Suprapubic skin (tissue), 4 donors: Measurements from ENCODE around the gene FAM228A. TPM values are rescaled to one million over a fixed set of nuclear protein-coding genes. Genes with fewer than 3 reads are reported as not detected.
A peak's percentile ranks its signal among the peaks of the same experiment; 100 is the strongest.

Source experiments
- DNase-seq, 2 donors: peaks; one replicate each; pipeline ENCODE4 v3.0.0-alpha.2; 2019; ENCODE audit warnings: low spot score in 2 of 2
- H3K27ac ChIP-seq: fragments of 200-600 bp; sonication (generic); one replicate; pipeline ENCODE4 v1.5.1; 2019
- H3K27me3 ChIP-seq: fragments of 200-600 bp; sonication (generic); one replicate; pipeline ENCODE4 v1.5.1; 2019
- H3K36me3 ChIP-seq: fragments of 200-600 bp; sonication (generic); one replicate; pipeline ENCODE4 v1.5.1; 2019
- H3K4me1 ChIP-seq: fragments of 200-600 bp; sonication (generic); one replicate; pipeline ENCODE4 v1.5.1; 2019
- H3K4me3 ChIP-seq: fragments of 200-600 bp; sonication (generic); one replicate; pipeline ENCODE4 v1.5.1; 2019; ENCODE audit warnings: mild to moderate bottlenecking
- H3K9me3 ChIP-seq: fragments of 200-600 bp; sonication (generic); one replicate; pipeline ENCODE4 v1.5.1; 2019
- EP300 ChIP-seq: sonication (generic); formaldehyde crosslinking; IDR thresholded peaks from one replicate; pipeline ENCODE4 v1.6.1; 2017; ENCODE audit warnings: antibody characterized with exemption
- POLR2A ChIP-seq, 2 donors: fragments of 450-650 bp; IDR thresholded peaks; one replicate each; pipeline ENCODE4 v1.6.1; 2017; ENCODE audit warnings: antibody characterized with exemption in 2 of 2, mild to moderate bottlenecking in 2 of 2, moderate library complexity in 2 of 2
- POLR2AphosphoS5 ChIP-seq, 3 donors: sonication (generic); formaldehyde crosslinking; IDR thresholded peaks; one replicate each; pipeline ENCODE4 v1.6.1; 2017; ENCODE audit warnings: antibody characterized with exemption in 3 of 3
- whole genome bisulfite sequencing: methylation state at CpG from one replicate; pipeline ENCODE4 v1.1.5; 2018; 5-methylcytosine and 5-hydroxymethylcytosine counted together
- total RNA-seq, 4 donors: library from RNA; depleted of rRNA; stranded (reverse); fragments of >200 nt; gene quantifications; one replicate each; pipeline ENCODE4 v1.1.0, GENCODE V29; 2016
- TF ChIP-seq, protein P1 (sequence below), 2 donors: fragments of 200-600 bp in 1 of 2; fragments of 450-650 bp in 1 of 2; sonication (generic) in 1 of 2; IDR thresholded peaks; one replicate each; pipeline ENCODE4 v1.5.1; 2016 to 2019; ENCODE audit warnings: antibody characterized with exemption in 2 of 2, mild to moderate bottlenecking in 1 of 2, moderate library complexity in 1 of 2

FAM228A gene
- total RNA-seq, 4 donors from 2014 or later, result 0.72 to 0.89 TPM; not detected in 2

DNA sequence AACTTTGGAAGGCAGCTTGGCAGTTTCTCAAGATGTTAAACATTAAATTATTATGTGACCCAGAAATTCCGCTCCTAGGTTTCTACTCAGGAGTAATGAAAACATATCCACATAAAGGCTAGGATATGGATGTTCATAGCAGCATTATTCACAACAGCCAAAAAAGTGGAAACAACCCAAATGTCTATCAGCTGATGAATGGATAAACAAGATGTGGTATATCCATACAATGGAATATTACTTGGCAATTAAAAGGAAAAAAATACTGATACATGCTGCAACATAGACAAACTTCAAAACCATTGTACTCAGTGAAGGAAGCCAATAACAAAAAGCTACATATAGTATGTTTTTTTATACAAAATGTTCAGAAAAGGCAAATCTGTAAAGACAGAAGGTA is 12.4 kb upstream of the FAM228A start:
- Histone ChIP-seq H3K4me3 (no peak overlapping the region), H3K27ac (no peak overlapping the region), H3K27me3 (no peaks in the 10 kb centered on the region), H3K4me1 (no peaks in the 10 kb centered on the region), H3K36me3 (peaks cover 2% of the 10 kb centered on the region), H3K9me3 (no peaks in the 10 kb centered on the region)
- TF ChIP-seq EP300 (no peak), POLR2A (IDR thresholded peaks at IDR 0.05) (no peak), POLR2AphosphoS5 (IDR thresholded peaks at IDR 0.05) (no peak)
- TF ChIP-seq, protein P1, sequence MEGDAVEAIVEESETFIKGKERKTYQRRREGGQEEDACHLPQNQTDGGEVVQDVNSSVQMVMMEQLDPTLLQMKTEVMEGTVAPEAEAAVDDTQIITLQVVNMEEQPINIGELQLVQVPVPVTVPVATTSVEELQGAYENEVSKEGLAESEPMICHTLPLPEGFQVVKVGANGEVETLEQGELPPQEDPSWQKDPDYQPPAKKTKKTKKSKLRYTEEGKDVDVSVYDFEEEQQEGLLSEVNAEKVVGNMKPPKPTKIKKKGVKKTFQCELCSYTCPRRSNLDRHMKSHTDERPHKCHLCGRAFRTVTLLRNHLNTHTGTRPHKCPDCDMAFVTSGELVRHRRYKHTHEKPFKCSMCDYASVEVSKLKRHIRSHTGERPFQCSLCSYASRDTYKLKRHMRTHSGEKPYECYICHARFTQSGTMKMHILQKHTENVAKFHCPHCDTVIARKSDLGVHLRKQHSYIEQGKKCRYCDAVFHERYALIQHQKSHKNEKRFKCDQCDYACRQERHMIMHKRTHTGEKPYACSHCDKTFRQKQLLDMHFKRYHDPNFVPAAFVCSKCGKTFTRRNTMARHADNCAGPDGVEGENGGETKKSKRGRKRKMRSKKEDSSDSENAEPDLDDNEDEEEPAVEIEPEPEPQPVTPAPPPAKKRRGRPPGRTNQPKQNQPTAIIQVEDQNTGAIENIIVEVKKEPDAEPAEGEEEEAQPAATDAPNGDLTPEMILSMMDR (IDR thresholded peaks at IDR 0.05), result no peak
- no peak for DNase-seq
- 96% methylated on average over 1 of the region's 1 CpG for WGBS

DNA sequence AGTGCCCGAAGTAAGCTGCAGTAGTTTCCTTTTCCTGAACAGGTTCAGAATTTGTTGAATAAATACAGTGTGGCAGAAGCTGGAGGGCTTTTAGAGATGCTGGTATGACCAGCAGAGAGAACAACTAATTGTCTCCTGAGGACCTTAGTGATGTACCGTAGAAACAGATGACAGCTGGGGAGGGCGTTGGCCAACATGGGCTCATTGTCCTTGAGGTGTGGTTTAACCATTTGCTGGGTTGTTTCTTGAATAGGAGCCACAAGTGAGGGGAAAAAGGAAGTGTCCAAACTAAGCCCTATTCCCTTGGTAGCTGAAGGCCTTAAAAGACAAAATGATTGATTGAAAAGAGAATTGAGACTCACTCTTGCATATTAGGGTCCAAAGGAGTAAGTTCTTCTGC is 11.7 kb upstream of the FAM228A start:
- H3K4me1 ChIP-seq, result no peaks in the 10 kb centered on the region
- no peaks in the 10 kb centered on the region for H3K9me3 ChIP-seq
- H3K36me3 ChIP-seq, result peaks cover 2% of the 10 kb centered on the region
- H3K27ac ChIP-seq, result no peak overlapping the region
- no peaks in the 10 kb centered on the region for H3K27me3 ChIP-seq
- TF ChIP-seq, protein P1 (IDR thresholded peaks at IDR 0.05), result no peak
- no peak for TF ChIP-seq POLR2A (IDR thresholded peaks at IDR 0.05)
- TF ChIP-seq POLR2AphosphoS5 (IDR thresholded peaks at IDR 0.05), result no peak
- TF ChIP-seq EP300, result no peak
- 71% methylated on average over 3 of the region's 3 CpGs for WGBS
- no peak for DNase-seq
- no peak overlapping the region for H3K4me3 ChIP-seq

DNA sequence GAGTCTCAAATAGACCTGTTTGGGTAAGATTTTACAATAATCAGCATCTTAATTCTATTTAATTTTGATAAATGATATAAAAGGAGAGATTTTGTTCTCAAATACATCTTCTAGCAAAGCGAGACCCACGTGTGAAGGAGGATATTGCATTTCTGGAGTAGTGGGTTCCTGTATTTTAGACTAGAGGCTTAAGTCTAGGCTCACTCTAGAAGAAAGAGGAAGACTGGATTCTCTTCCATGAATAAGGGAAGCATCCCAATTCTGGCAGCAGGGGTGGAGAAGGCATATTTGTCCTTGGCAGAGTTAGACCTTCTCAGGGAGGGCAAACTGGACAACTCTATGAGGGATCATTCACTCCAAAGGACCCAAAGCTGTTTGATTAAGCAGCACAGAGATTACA is 11.3 kb upstream of the FAM228A start:
- H3K9me3 ChIP-seq, result no peaks in the 10 kb centered on the region
- H3K4me3 ChIP-seq, result no peak overlapping the region
- WGBS, result 86% methylated on average over 2 of the region's 2 CpGs
- H3K27ac ChIP-seq, result no peak overlapping the region
- TF ChIP-seq, protein P1 (IDR thresholded peaks at IDR 0.05), result no peak
- no peak for TF ChIP-seq POLR2AphosphoS5 (IDR thresholded peaks at IDR 0.05)
- TF ChIP-seq POLR2A (IDR thresholded peaks at IDR 0.05), result no peak
- no peak for TF ChIP-seq EP300
- no peaks in the 10 kb centered on the region for H3K4me1 ChIP-seq
- no peaks in the 10 kb centered on the region for H3K27me3 ChIP-seq
- H3K36me3 ChIP-seq, result peaks cover 2% of the 10 kb centered on the region
- DNase-seq, result no peak

DNA sequence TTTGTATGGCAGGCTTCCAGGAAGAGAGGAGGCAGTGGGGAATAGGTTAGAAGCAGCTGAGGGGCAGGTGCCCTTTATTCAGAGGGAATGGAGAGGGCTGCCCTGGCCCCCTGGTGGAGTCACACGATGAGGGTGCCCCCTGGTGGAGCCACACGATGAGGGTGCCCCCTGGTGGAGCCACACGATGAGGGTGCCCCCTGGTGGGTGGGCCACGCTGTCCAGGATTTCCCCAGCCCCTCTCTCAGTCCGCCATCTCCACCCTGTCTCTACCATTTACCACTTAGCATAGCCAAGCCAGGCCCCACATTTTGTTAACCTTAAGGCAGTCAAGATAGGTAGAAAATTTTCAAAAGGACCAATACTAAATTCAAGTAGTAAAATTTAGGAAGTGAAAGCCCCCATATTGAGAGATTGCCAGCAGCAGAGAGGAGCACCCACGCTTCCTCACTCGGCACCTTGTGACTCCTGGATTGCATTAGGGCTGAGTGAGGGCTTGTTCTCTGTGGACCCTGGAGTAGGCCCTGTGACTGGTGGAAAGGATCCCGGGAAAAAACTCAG is 10.4 kb upstream of the FAM228A start:
- Histone ChIP-seq H3K9me3 (no peaks in the 10 kb centered on the region), H3K36me3 (peaks cover 2% of the 10 kb centered on the region), H3K4me3 (no peak overlapping the region), H3K27me3 (no peaks in the 10 kb centered on the region), H3K27ac (no peak overlapping the region), H3K4me1 (no peaks in the 10 kb centered on the region)
- TF ChIP-seq, protein P1 (IDR thresholded peaks at IDR 0.05), result peak; percentile 14 to 41
- TF ChIP-seq POLR2AphosphoS5 (IDR thresholded peaks at IDR 0.05), result no peak
- 58% methylated on average over 8 of the region's 8 CpGs for WGBS
- DNase-seq, result no peak

DNA sequence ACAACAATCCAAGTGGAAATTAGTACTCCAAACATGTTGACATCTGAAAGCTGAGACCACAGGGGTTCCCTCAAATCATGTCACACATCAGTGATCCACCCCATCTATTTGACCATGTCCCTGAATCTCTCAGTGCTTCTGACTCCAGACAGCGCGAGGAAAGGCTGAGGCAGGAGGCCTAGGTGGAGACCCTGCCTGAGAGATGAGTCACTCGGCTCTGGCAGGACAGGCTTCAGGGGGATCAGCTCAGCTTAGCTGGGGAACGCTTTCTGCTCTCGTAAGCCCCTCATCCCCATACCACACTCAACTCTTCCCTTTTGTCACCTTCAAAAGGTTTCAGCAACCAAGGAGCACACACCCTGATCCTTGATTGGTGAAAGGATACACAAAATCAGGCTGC is 5.8 kb upstream of the FAM228A start:
- Histone ChIP-seq H3K27me3 (no peaks in the 10 kb centered on the region), H3K4me1 (no peaks in the 10 kb centered on the region), H3K27ac (no peak overlapping the region), H3K4me3 (no peak overlapping the region), H3K9me3 (no peaks in the 10 kb centered on the region), H3K36me3 (no peaks in the 10 kb centered on the region)
- 94% methylated on average over 5 of the region's 5 CpGs for WGBS
- DNase-seq, result no peak
- TF ChIP-seq, protein P1 (IDR thresholded peaks at IDR 0.05), result no peak
- no peak for TF ChIP-seq POLR2A (IDR thresholded peaks at IDR 0.05)
- no peak for TF ChIP-seq EP300
- TF ChIP-seq POLR2AphosphoS5 (IDR thresholded peaks at IDR 0.05), result no peak
